ENCODE measurements around the gene APIP. TPM values are rescaled to one million over a fixed set of nuclear protein-coding genes. Genes with fewer than 3 reads are reported as not detected.

Gene APIP
- total RNA-seq, 4 donors from 2014 or later = 9.9 to 16.1 (median 13.5) TPM

DNA sequence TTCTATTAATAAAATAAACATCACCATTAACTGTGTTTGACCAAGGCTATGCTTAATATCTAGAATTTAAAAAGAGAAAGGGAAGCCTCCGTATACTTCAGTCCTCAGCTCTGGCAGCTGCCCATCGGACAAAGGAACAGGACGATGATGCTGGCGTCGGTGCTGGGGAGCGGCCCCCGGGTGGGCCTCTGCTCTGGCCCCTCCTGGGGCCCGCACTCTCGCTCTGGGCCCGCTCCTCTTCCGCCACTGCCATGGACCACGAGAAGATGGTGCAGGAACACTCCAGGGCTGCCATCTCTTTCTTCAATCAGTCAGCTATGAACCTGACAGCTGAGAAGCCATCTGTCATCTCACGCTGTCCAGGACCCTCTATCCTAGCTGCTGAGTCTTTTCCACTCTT is 25.5 kb upstream of the APIP start:
- intact Hi-C loops (cut with DNase I; ENCODE audit: low total_unique reads) = no loop called here
- DNase-seq (ENCODE audit: low spot score in 2 of 2) = no peak
- TF ChIP-seq, protein P1, sequence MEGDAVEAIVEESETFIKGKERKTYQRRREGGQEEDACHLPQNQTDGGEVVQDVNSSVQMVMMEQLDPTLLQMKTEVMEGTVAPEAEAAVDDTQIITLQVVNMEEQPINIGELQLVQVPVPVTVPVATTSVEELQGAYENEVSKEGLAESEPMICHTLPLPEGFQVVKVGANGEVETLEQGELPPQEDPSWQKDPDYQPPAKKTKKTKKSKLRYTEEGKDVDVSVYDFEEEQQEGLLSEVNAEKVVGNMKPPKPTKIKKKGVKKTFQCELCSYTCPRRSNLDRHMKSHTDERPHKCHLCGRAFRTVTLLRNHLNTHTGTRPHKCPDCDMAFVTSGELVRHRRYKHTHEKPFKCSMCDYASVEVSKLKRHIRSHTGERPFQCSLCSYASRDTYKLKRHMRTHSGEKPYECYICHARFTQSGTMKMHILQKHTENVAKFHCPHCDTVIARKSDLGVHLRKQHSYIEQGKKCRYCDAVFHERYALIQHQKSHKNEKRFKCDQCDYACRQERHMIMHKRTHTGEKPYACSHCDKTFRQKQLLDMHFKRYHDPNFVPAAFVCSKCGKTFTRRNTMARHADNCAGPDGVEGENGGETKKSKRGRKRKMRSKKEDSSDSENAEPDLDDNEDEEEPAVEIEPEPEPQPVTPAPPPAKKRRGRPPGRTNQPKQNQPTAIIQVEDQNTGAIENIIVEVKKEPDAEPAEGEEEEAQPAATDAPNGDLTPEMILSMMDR (IDR thresholded peaks at IDR 0.05) = no peak
- no peak for TF ChIP-seq POLR2A (IDR thresholded peaks at IDR 0.05)
- H3K4me3 ChIP-seq (ENCODE audit: low read depth, poor library complexity, severe bottlenecking) = no peak overlapping the region
- WGBS, 2 donors = 93 to 96% methylated on average over 13 of the region's 13 CpGs

DNA sequence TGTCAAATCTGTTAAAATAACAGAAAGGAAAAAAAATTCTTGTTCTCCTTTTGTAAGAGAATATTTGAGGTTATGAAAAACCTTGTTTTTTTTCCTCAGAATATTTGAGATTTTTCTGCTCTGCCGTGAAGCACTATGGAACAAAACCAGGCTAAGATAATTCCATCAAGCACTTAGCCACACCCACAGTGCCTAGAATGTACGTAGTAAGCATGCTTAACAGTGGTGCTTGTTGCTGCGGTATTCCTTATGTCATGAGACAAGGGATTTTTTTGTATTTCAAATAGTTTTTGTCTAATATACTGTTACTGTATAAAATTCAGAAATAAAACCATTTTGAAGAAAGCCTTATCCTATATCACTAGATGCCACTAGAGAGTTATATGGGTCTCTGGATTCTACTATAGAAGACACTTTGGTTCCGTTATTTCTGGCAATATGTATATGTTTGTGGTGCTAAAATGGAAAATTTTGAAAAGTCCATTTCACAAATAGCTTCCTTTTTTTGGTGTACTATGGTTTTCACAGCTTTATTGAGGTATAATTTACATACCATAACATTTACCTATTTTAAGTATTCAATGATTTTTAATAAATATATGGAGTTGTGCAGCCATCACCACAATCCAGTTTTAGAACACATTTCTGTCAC is 24.0 kb upstream of the APIP start:
- no peak for DNase-seq (ENCODE audit: low spot score in 2 of 2)
- TF ChIP-seq POLR2A (IDR thresholded peaks at IDR 0.05) = no peak
- TF ChIP-seq, protein P1 (IDR thresholded peaks at IDR 0.05) = no peak
- WGBS, 2 donors = 67 to 84% methylated on average over 4 of the region's 4 CpGs
- intact Hi-C loops (cut with DNase I; ENCODE audit: low total_unique reads) = no loop called here
- H3K4me3 ChIP-seq (ENCODE audit: low read depth, poor library complexity, severe bottlenecking) = no peak overlapping the region

DNA sequence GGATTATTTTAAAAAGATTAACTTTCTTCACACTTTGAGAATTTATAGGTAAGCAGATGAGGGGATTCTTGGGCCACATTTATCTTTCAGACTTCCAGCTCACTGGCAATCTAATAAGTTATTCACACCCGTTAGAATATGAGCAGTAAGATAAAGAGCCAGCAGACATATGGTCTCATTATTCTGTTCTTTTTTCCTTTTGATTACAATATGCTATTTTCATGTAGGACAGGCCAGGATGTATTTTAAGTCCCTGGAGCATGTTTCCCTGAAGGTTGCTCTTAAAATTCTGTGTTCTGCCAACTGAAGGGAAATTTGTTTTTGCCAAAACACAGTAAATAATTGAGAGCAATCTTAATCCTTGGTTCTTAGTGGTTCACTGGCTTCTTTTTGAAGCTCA is 22.4 kb upstream of the APIP start:
- 58% methylated on average over 1 of the region's 1 CpG for WGBS, 2 donors
- TF ChIP-seq, protein P1 (IDR thresholded peaks at IDR 0.05) = no peak
- TF ChIP-seq POLR2A (IDR thresholded peaks at IDR 0.05) = no peak
- no peak for DNase-seq (ENCODE audit: low spot score in 2 of 2)
- intact Hi-C loops (cut with DNase I; ENCODE audit: low total_unique reads) = loop anchor here (10.0 kb wide), 1 partner anchor 456 kb away; no protein-coding TSS in a partner anchor
- H3K4me3 ChIP-seq (ENCODE audit: low read depth, poor library complexity, severe bottlenecking) = no peak overlapping the region

DNA sequence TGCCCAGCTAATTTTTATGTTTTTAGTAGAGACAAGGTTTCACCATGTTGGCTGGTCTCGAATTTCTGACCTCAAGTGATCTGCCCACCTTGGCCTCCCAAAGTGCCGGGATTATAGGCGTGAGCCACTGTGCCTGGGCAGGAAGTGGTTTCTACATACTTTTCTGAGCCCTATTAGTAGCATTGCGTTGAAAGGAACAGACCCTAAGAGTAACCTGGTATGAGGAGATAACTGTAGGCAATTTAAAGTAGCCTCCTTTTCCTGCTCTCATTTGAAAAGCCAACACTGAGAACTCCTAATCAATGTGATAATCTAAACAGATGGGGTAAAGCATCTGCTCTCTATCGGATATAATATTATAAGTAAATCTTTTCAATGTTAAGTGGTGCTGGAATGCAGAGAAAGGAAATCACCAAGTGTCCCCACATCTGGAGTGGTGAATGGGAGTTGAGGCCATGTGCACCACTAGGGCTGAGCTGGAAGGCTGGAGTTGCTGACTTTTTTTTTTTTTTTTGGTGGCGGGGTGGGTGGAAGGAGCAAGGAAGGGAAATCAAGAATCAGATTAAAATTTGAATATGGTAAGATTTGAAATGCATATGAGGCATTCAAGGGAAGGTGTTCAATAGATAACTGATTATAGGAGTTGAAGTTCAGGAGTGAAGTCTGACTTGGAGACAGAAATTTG is 20.9 kb upstream of the APIP start:
- H3K4me3 ChIP-seq (ENCODE audit: low read depth, poor library complexity, severe bottlenecking) = no peak overlapping the region
- intact Hi-C loops (cut with DNase I; ENCODE audit: low total_unique reads) = loop anchor here (10.0 kb wide), 1 partner anchor 458 kb away; no protein-coding TSS in a partner anchor
- DNase-seq (ENCODE audit: low spot score in 2 of 2) = no peak
- no peak for TF ChIP-seq POLR2A (IDR thresholded peaks at IDR 0.05)
- TF ChIP-seq, protein P1 (IDR thresholded peaks at IDR 0.05) = no peak
- 78 to 87% methylated on average over 6 of the region's 6 CpGs for WGBS, 2 donors

DNA sequence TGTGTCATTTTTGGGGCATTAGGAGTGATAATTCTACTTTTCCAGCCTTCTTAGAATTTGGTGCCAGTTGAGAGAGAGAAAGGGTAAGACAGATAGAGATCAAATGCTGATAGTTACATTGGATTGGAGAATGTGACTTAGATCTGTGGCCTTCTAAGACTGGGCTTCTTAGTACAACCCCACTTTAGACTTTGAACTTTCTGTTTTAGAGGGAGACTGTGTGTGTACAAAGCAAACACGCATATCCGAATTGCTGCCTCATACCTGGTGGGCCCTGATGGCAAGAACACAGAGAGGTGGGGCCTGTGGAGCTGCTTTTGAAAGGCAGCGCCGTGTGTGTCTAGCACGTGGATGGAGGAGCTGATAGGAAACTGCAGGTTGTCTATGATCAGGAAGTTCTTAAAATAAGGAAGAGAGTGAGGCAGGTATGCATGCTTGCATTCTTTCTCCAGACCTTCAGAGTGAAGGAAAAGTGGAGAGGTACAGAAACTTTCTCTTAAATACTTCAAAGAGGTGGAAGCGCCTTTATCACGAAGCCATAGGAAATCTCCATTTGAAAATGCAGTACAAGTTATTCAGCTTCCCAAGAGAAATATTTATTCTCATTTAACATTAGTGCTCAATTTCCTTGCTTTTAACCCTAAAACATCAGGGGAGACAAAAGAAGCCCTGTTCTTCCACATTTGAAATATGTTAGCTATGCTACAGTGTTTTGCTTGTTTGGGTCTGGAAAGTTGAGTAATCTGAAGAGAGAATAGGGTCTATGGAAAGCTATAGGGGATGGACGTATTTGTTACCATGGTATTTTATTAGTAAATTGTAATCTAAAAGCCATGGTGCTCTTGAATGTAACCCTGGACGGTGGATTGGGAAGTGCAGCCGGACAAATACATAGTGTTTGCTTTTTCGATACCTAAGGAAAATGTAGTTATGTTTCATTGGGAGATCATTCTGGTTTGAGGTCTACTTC is 13.9 kb upstream of the APIP start:
- intact Hi-C loops (cut with DNase I; ENCODE audit: low total_unique reads) = loop anchor here (10.0 kb wide), 1 partner anchor 465 kb away; no protein-coding TSS in a partner anchor
- no peak for DNase-seq (ENCODE audit: low spot score in 2 of 2)
- 91 to 95% methylated on average over 11 of the region's 11 CpGs for WGBS, 2 donors
- H3K4me3 ChIP-seq (ENCODE audit: low read depth, poor library complexity, severe bottlenecking) = no peak overlapping the region
- TF ChIP-seq POLR2A (IDR thresholded peaks at IDR 0.05) = no peak
- TF ChIP-seq, protein P1 (IDR thresholded peaks at IDR 0.05) = no peak

Measured in lower leg skin (tissue), 4 donors.